Colonic mucosa (tissue), 4 donors: Measurements from ENCODE around the gene ZCCHC7. TPM values are rescaled to one million over a fixed set of nuclear protein-coding genes. Genes with fewer than 3 reads are reported as not detected.

Experiments used
- DNase-seq: peaks from one replicate; pipeline ENCODE4 v3.0.0-alpha.2; 2020
- H3K27ac ChIP-seq: fragments of 200-600 bp; one replicate; pipeline ENCODE4 v1.8.0; 2021
- H3K27me3 ChIP-seq: fragments of 200-600 bp; one replicate; pipeline ENCODE4 v1.8.0; 2021
- H3K36me3 ChIP-seq: fragments of 200-600 bp; one replicate; pipeline ENCODE4 v1.8.0; 2021
- H3K4me1 ChIP-seq: fragments of 200-600 bp; one replicate; pipeline ENCODE4 v1.8.0; 2021; ENCODE audit warnings: mild to moderate bottlenecking
- H3K4me3 ChIP-seq: fragments of 200-600 bp; one replicate; pipeline ENCODE4 v1.8.0; 2021
- H3K9ac ChIP-seq, 2 donors: one replicate each; pipeline ENCODE4 v1.7.0; 2013; ENCODE audit warnings: control low read depth in 2 of 2, low read depth in 2 of 2, low read length in 2 of 2
- H3K9me3 ChIP-seq: fragments of 200-600 bp; one replicate; pipeline ENCODE4 v1.8.0; 2021
- CTCF ChIP-seq: fragments of 200-600 bp; IDR thresholded peaks from one replicate; pipeline ENCODE4 v1.8.0; 2022; ENCODE audit warnings: antibody characterized with exemption, mild to moderate bottlenecking
- intact Hi-C: fragments of 100-400 bp; cut with DNase I; formaldehyde crosslinking; loops from one replicate; pipeline ENCODE4 v1.14.1; 2022
- total RNA-seq, 2 donors: library from RNA; stranded (reverse); fragmentation: NEBNext Ultra II Directional in 1 of 2; extraction: Animal tissue kit (Norgen Biotek cat#: 25700) in 1 of 2; gene quantifications; one replicate each; pipeline ENCODE4 v1.2.1, GENCODE V29; 2021
- donor health status: healthy.
- donor health status: DM: no; HTN: no; CAD: no.
- donor health status: DM: no; HTN: no; CAD: no.

The ZCCHC7 gene
- total RNA-seq, 2 donors from 2014 or later, result 14.6 to 15.9 TPM

GRCh38 chr9:37264539-37264938 lies 144.2 kb downstream of the ZCCHC7 start:
- intact Hi-C loops, result loop anchor here (10.0 kb wide), 1 partner anchor 60 kb away; no protein-coding TSS in a partner anchor
- Histone ChIP-seq H3K9ac (no peak overlapping the region), H3K27ac (no peak overlapping the region), H3K27me3 (no peaks in the 10 kb centered on the region), H3K4me1 (no peaks in the 10 kb centered on the region), H3K36me3 (no peaks in the 10 kb centered on the region), H3K4me3 (no peak overlapping the region), H3K9me3 (no peaks in the 10 kb centered on the region)
- TF ChIP-seq CTCF, result no peak
- no peak for DNase-seq

- no peaks in the 10 kb centered on the region for H3K27me3 ChIP-seq
- no peak for TF ChIP-seq CTCF
- no peaks in the 10 kb centered on the region for H3K36me3 ChIP-seq
- intact Hi-C loops, result loop anchor here (10.0 kb wide), 1 partner anchor 62 kb away; no protein-coding TSS in a partner anchor
- no peak overlapping the region for H3K9ac ChIP-seq
- H3K27ac ChIP-seq, result no peak overlapping the region
- H3K9me3 ChIP-seq, result no peaks in the 10 kb centered on the region
- H3K4me3 ChIP-seq, result no peak overlapping the region
- DNase-seq, result no peak
- H3K4me1 ChIP-seq, result no peaks in the 10 kb centered on the region
These were observed 146.3 kb downstream of the ZCCHC7 start for GRCh38 chr9:37266630-37267029.

GRCh38 chr9:37269221-37269620 lies 148.8 kb downstream of the ZCCHC7 start:
- H3K9me3 ChIP-seq, result no peaks in the 10 kb centered on the region
- H3K4me1 ChIP-seq, result no peaks in the 10 kb centered on the region
- H3K4me3 ChIP-seq, result no peak overlapping the region
- H3K27me3 ChIP-seq, result no peaks in the 10 kb centered on the region
- TF ChIP-seq CTCF, result no peak
- DNase-seq, result no peak
- H3K9ac ChIP-seq, result no peak overlapping the region
- intact Hi-C loops, result loop anchor here (10.0 kb wide), 1 partner anchor 64 kb away; no protein-coding TSS in a partner anchor
- no peaks in the 10 kb centered on the region for H3K36me3 ChIP-seq
- H3K27ac ChIP-seq, result no peak overlapping the region

GRCh38 chr9:37271679-37272078 lies 151.3 kb downstream of the ZCCHC7 start:
- intact Hi-C loops, result no loop called here
- H3K9ac ChIP-seq, result no peak overlapping the region
- H3K36me3 ChIP-seq, result no peaks in the 10 kb centered on the region
- no peaks in the 10 kb centered on the region for H3K4me1 ChIP-seq
- DNase-seq, result no peak
- H3K9me3 ChIP-seq, result no peaks in the 10 kb centered on the region
- no peak overlapping the region for H3K4me3 ChIP-seq
- no peak for TF ChIP-seq CTCF
- H3K27me3 ChIP-seq, result no peaks in the 10 kb centered on the region
- no peak overlapping the region for H3K27ac ChIP-seq

- H3K4me3 ChIP-seq, result no peak overlapping the region
These were observed 153.2 kb downstream of the ZCCHC7 start for GRCh38 chr9:37273595-37273994.

More at GRCh38 chr9:37273595-37273994, 153.2 kb downstream of the ZCCHC7 start:
- no peaks in the 10 kb centered on the region for H3K4me1 ChIP-seq
- no peak for TF ChIP-seq CTCF
- intact Hi-C loops, result no loop called here
- no peaks in the 10 kb centered on the region for H3K27me3 ChIP-seq
- no peak for DNase-seq
- H3K9ac ChIP-seq, result no peak overlapping the region
- no peak overlapping the region for H3K27ac ChIP-seq
- H3K36me3 ChIP-seq, result no peaks in the 10 kb centered on the region
- no peaks in the 10 kb centered on the region for H3K9me3 ChIP-seq
